GM19324 (cell line): ENCODE data around the gene NPHP3.
A peak's percentile ranks its signal among the peaks of the same experiment; 100 is the strongest.
"Not testable (repeated sequence)": the region's sequence is repeated elsewhere in the genome, so short reads cannot be mapped to it uniquely, and the experiment has no call there.

Experiments
- ATAC-seq: cut with Tn5 transposase; IDR thresholded peaks from one replicate; pipeline ENCODE4 v1.9.1; 2021; ENCODE audit warnings: mild to moderate bottlenecking, moderate library complexity; ENCODE audit not compliant: unreplicated experiment, low FRiP score

NPHP3 gene

GRCh38 chr3:132722165-132723023, at the start of gene NPHP3:
TSS of gene NPHP3 (minus strand) at chr3:132722409. CDS start at chr3:132722355, 54 bp downstream.
- peak; percentile 85 for ATAC-seq

DNA sequence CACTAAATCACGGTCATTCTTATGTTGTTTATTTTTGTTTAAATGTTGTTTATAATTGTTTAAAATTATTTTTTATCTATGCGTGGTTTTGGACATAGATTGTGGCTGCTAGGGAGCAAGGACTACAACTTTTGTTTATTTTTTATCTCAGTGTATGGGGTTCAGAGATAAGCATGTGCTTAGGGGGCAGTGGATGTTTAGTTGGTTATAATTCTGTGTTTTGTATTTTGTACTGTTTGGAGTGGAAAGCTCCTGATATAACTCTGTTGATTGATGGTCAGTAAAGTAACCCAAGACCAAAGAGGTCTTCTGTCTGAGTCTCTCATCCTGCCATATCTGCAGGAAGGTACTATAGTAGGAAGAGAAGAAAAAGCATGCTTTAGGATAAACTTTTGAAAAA, 36.5 kb upstream of the NPHP3 start:
- ATAC-seq = no peak

- no peak for ATAC-seq
Observed at GRCh38 chr3:132756108-132756650, 34.0 kb upstream of the NPHP3 start.

DNA sequence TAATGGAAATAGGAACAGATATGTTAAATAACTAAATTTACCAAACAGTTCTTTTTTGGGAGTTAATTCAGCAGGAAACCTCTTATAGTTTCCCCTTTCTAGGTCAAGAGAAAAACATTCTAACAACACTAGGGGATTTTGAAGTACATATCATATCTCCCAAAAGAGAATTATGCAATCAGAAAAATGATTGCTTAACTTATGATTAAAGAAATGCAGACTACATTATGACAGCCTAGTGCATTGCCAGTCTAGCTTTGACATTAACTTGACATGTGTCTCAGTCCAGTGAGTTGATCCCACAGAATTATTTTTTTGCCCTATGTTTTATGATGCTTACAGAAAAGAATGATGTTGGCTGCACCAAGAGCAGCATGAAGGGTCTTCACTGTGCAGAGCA, 31.7 kb upstream of the NPHP3 start:
- ATAC-seq = no peak

- ATAC-seq = no peak
Observed at GRCh38 chr3:132749786-132750185, 27.6 kb upstream of the NPHP3 start.

GRCh38 chr3:132746720-132747119, 24.5 kb upstream of the NPHP3 start:
- ATAC-seq = not testable (repeated sequence)

DNA sequence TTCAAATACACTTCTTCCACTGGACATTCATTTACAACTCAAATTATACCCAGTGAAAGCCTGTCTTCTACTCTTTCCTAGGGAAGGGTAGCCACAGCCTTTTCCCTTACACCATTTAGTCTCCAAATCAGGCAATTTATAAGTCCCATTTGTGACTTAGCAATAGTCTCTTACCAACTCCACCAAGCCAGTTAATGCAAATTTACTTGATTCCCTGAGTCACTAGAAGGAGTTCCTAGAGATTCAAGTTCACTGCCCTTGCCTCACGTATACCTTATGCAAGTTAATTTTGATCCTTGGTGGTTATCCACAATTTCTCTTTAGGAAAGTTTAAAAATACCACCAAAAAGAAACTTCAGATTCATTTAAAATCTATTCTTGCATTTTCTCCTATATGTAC, 16.1 kb upstream of the NPHP3 start:
- no peak for ATAC-seq

GRCh38 chr3:132735589-132735988, 13.4 kb upstream of the NPHP3 start:
- ATAC-seq = no peak

GRCh38 chr3:132730891-132731580, 8.8 kb upstream of the NPHP3 start:
- ATAC-seq = no peak

GRCh38 chr3:132726341-132726823, 4.2 kb upstream of the NPHP3 start:
- no peak for ATAC-seq

GRCh38 chr3:132723024-132723950, 1.1 kb upstream of the NPHP3 start:
- no peak for ATAC-seq

GRCh38 chr3:132721479-132722164, 587 bp downstream of the NPHP3 start:
- ATAC-seq = no peak

DNA sequence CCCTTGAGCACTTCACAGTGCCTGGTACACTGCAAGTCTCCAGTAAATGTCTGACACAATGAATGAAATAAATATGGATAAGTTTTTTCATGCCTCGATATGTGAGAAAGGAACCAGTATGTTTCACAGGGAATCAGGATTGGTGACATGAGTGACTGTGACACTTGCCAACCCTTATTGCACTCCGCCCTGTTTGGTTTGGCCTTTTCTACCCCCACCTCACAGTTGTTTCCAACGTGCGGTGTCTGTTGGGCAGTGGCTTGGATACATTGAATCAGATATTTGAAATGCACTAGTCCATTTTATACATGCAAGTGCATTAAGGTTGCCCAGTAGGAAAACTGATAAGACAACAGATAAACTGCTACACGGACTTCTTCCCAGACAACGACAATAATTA, 2.0 kb downstream of the NPHP3 start:
- ATAC-seq = no peak

GRCh38 chr3:132716372-132716771, 5.8 kb downstream of the NPHP3 start:
- no peak for ATAC-seq

GRCh38 chr3:132713977-132714727, 8.1 kb downstream of the NPHP3 start:
- no peak for ATAC-seq

- no peak for ATAC-seq
Observed at GRCh38 chr3:132710311-132710710, 11.9 kb downstream of the NPHP3 start.

- no peak for ATAC-seq
Observed at GRCh38 chr3:132709761-132710160, 12.4 kb downstream of the NPHP3 start.

GRCh38 chr3:132703733-132704132, 18.5 kb downstream of the NPHP3 start:
- no peak for ATAC-seq

GRCh38 chr3:132695422-132695821, 26.8 kb downstream of the NPHP3 start:
- no peak for ATAC-seq
